GM19455 (cell line): ENCODE measurements around the gene SLC9C2.
"Not testable (repeated sequence)": the region's sequence is repeated elsewhere in the genome, so short reads cannot be mapped to it uniquely, and the experiment has no call there.

Experiments
- ATAC-seq: cut with Tn5 transposase; IDR thresholded peaks from one replicate; pipeline ENCODE4 v1.9.1; 2021; ENCODE audit not compliant: unreplicated experiment

The SLC9C2 gene

DNA sequence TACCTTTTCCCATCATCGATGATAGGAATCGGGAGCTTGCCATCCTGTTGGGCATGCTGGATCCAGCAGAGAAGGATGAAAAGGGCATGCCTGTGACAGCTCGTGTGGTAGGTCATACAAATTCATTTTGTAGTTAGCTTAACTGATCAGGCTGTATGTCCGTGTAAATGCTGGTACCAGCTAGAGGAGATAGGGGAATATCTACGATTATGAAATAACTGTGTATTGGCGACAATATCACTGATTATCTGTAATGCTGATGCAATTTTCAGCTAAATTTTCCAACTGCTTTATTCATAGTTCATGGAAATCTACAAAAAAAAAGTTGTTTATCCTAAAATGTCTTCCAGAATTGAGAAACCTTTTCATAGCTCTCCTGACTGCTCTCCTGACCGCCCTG is 117.5 kb downstream of the SLC9C2 start:
- no peak for ATAC-seq

- no peak for ATAC-seq
These were observed 118.6 kb downstream of the SLC9C2 start for GRCh38 chr1:173484276-173484675.

DNA sequence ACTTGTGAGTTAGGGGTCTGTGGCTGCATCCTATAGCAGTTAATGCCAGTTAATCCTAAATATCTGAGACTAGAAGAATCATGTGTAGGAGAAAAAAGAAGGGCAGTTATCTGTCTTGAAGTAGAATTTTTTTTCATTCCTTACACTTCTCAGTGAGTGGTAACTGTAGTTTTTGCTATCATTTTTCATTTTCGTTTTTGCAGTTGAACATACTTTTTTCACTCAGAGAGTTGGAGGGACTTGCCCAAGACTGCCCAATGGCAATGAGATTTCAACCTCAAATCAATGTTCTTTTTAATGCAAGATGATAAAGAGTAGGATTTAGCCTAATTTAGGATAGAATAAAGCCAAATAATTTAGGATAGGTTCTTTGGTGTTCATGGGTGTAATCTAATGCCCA is 120.2 kb downstream of the SLC9C2 start:
- ATAC-seq, result no peak

DNA sequence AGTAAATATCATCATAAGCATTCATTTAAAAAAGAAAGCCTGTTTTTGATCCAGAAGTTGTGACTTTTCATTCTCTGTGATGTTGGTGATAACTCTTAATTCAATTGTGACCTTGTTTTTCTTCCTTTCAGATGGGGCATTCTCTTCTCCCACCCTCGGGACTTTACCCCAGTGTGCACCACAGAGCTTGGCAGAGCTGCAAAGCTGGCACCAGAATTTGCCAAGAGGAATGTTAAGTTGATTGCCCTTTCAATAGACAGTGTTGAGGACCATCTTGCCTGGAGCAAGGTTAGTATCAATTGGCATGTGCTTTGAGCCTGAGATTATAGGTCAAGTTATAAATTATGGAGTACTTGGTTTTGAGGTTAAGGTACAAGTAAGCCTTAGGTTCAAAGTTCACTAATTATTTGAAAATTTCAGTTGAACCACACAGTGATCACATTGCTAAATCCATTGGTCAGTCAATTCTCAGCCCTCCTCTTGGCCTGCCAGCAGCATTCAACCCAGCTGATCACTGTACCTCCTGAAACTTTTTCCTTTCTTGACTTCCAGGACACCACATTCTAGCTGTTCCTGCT is 121.6 kb downstream of the SLC9C2 start:
- ATAC-seq, result no peak

DNA sequence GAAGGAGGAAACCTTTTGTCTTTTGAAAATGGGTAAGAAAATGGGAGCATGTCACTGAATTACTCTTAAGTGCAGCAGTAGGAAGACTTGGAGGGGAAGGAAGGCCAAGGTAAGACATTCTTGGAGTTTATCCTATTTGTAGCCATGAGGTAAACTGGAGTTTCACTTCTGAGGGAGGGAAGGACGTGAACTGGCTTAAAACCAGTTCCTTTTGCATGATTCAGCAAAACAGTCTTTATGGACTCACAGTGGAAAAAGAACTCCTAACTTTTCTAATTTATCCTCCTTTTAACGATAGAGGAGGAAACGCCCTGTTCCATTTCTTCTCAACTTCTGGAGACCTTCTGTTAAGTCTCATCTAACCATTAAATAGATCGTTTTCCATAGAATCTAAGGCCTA is 123.2 kb downstream of the SLC9C2 start:
- ATAC-seq, result no peak

GRCh38 chr1:173478094-173478674 is 124.7 kb downstream of the SLC9C2 start:
- no peak for ATAC-seq

DNA sequence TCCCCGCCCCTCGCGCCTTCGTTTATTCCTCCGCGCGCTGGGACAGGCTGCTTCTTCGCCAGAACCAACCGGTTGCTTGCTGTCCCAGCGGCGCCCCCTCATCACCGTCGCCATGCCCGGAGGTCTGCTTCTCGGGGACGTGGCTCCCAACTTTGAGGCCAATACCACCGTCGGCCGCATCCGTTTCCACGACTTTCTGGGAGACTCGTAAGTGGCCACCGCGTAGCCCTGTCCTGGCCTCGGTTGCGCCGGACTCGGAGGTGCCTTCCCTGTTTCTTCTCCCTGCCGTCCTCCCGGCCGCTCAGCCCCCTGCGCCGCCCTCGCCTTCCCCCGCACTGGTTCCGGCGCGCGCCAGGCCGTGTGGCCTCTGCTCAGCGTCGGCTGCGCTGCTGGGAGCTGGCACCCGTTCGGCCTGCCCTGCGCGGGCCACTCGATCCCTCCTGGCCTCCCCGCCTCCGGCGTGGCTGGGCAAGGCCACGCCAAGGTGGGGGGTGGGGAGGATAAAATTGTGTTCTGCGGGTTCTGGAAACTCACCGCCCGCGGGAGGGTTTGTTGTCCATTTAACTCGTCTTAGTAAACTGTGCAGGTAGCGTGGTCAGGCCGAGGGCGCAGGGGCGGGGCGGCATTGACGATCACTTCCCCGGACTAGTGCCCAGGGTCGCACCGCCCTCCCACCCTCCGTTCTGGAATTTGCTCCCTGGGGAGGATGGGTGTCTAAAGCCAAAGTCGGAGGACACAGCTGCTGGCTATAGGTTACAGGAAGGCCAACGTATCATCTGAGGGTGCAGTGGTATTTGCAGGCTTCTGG is 125.4 kb downstream of the SLC9C2 start, which contains the start of gene PRDX6:
TSS of gene PRDX6 (plus strand) at position 50 of the 808 bp plus-strand sequence. CDS start at position 113, 63 bp downstream.
- ATAC-seq, result peak; percentile 58

- peak; percentile 96 for ATAC-seq
These were observed 126.1 kb downstream of the SLC9C2 start for GRCh38 chr1:173476665-173477285.

- no peak for ATAC-seq
These were observed 126.6 kb downstream of the SLC9C2 start for GRCh38 chr1:173476197-173476664.

GRCh38 chr1:173475564-173476196 is 127.2 kb downstream of the SLC9C2 start:
- ATAC-seq, result no peak

DNA sequence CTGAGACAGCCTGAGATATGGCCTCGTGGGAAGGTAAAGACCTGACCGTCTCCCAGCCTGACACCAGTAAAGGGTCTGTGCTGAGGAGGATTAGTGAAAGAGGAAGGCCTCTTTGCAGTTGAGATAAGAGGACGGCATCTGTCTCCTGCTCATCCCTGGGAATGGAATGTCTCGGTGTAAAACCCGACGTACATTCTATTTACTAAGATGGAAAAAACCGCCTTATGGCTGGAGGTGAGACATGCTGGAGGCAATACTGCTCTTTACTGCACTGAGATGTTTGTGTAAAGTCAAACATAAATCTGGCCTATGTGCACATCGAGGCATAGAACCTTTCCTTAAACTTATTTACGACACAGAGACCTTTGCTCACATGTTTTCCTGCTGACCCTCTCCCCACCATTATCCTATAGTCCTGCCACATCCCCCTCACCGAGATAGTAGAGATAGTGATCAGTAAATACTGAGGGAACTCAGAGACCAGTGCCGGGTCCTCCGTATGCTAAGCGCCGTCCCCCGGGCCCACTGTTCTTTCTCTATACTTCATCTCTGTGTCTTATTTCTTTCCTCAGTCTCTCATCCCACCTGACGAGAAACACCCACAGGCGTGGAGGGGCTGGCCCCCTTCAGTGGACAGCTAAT is 128.0 kb downstream of the SLC9C2 start:
- not testable (repeated sequence) for ATAC-seq

GRCh38 chr1:173474097-173474779 is 128.6 kb downstream of the SLC9C2 start:
- ATAC-seq, result no peak

DNA sequence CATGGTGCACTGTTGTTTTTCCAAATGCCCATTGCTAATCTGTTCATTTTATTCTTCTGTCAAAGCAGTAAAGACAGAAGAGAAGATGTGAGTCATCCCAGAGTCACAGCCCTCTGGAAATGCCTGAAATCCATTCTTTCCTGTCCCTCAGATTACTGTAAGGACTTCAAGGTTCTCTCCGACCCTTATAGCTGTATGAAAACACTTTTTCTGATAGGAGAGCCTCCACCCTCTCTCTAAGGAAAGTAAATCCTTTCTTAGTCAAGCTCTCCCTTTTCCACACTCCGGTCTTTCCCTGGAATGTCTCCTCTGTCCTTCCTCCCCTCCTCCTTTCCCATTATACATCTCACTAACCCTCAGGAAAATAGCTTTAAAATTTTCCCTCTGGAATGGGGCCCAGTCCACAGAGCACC is 129.3 kb downstream of the SLC9C2 start:
- ATAC-seq, result no peak

DNA sequence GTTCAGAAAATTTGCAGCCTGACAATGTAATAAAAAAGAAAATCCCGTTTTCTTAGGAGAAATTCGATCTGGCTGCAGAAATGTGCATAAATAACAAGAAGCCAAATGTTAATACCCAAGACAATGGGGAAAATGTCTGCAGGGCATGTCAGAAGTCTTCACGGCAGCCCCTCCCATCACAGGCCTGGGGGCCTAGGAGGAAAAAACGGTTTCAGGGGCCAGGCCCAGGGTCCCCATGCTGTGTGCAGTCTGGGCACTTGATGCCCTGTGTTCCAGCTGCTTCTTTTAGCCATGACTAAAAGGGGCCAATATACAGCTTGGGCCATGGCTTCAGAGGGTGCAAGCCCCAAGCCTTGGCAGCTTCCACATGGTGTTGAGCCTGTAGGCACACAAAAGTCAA is 132.3 kb downstream of the SLC9C2 start:
- no peak for ATAC-seq

GRCh38 chr1:173469656-173470055 is 133.2 kb downstream of the SLC9C2 start:
- ATAC-seq, result no peak

DNA sequence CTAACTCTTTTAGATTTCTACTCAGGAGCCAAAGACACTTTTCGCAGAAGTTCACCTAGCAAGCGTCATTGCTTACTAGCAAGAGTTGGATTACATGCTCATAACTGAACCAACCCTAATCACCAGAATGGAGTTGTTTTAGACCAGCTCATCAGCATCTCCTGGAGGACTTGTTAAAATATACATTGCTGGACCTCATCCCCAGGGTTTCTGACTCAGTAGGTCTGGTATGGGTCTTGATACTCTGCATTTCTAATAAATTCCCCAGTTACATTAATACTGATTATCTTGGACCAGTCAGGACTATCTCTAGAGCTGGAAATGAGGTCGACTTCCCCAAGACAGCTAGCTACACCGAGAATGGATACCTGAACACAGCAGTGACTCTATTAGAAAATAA is 135.4 kb downstream of the SLC9C2 start:
- ATAC-seq, result no peak

- ATAC-seq, result not testable (repeated sequence)
These were observed 138.7 kb downstream of the SLC9C2 start for GRCh38 chr1:173464185-173464584.

DNA sequence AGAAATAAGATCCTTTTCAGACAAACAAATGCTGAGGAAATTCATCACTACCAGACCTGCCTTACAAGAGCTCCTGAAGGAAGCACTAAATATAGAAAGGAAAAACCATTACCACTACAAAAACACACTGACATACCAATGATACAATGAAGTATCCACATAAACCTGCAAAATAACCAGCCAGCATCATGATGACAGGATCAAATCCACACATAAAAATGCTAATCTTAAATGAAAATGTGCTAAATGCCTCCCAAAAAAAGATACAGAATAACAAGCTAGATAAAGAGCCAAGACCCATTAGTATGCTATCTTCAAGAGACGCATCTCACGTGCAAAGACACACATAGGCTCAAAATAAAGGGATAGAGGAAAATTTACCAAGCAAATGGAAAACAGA is 140.2 kb downstream of the SLC9C2 start:
- not testable (repeated sequence) for ATAC-seq

GRCh38 chr1:173459885-173460284 is 143.0 kb downstream of the SLC9C2 start:
- no peak for ATAC-seq

- no peak for ATAC-seq
These were observed 147.8 kb downstream of the SLC9C2 start for GRCh38 chr1:173454966-173455524.
